CD4-positive, alpha-beta T cell (primary cell): ENCODE measurements around the gene FHOD3. TPM values are rescaled to one million over a fixed set of nuclear protein-coding genes. Genes with fewer than 3 reads are reported as not detected.

Experiments used
- ATAC-seq: fragments of 200-7000 bp; cut with Tn5 transposase; one replicate; pipeline ENCODE4 v1.10.0; 2022; ENCODE audit warnings: mild to moderate bottlenecking; ENCODE audit not compliant: poor library complexity
- CTCF ChIA-PET: fragments of 350-600 bp; sonication (Branson Sonifier 250); formaldehyde crosslinking; loops from one replicate; lab custom pipeline; 2021; ENCODE audit warnings: antibody characterized with exemption, inconsistent platforms; lab: Charles Lee
- POLR2A ChIA-PET: fragments of 350-600 bp; sonication (Branson Sonifier 250); formaldehyde crosslinking; loops from one replicate; lab custom pipeline; 2021; ENCODE audit warnings: antibody characterized with exemption, inconsistent platforms; lab: Charles Lee
- DNase-seq, 14 experiments: peaks; one replicate each; pipeline ENCODE4 v3.0.0-alpha.2; 2013 to 2020; ENCODE audit warnings: mixed read lengths in 2 of 14
- H3K27ac ChIP-seq, 2 donors: one replicate each; pipeline versions ENCODE4 v1.5.1 to v1.7.0; 2013; ENCODE audit warnings: low read length in 2 of 2, low read depth in 1 of 2, mild to moderate bottlenecking in 1 of 2
- H3K27me3 ChIP-seq, 2 experiments: 1 replicate in 1 of 2; 2 replicates in 1 of 2; pipeline versions ENCODE4 v1.6.1 to v1.7.0; 2013; ENCODE audit warnings: low read length in 2 of 2, control low read depth in 1 of 2, mild to moderate bottlenecking in 1 of 2, moderate library complexity in 1 of 2; ENCODE audit not compliant: insufficient read depth in 2 of 2, control insufficient read depth in 1 of 2
- H3K36me3 ChIP-seq: one replicate; pipeline ENCODE4 v1.6.1; 2013; ENCODE audit warnings: low read length, control low read depth; ENCODE audit not compliant: insufficient read depth
- H3K4me1 ChIP-seq: one replicate; pipeline ENCODE4 v1.6.1; 2013; ENCODE audit warnings: low read length, control low read depth; ENCODE audit not compliant: insufficient read depth
- H3K4me3 ChIP-seq: one replicate; pipeline ENCODE4 v1.5.1; 2013; ENCODE audit warnings: mild to moderate bottlenecking, low read length, moderate library complexity
- H3K9me3 ChIP-seq, 2 experiments: 1 replicate in 1 of 2; 2 replicates in 1 of 2; pipeline versions ENCODE4 v1.6.1 to v1.7.0; 2013; ENCODE audit warnings: low read length in 2 of 2, mild to moderate bottlenecking in 2 of 2, control low read depth in 1 of 2, moderate library complexity in 1 of 2; ENCODE audit not compliant: control insufficient read depth in 1 of 2, insufficient read depth in 1 of 2
- H3K27ac Mint-ChIP-seq: one replicate; pipeline ENCODE4 v1.8.0; 2020; ENCODE audit warnings: mixed read lengths
- H3K27me3 Mint-ChIP-seq: one replicate; pipeline ENCODE4 v1.8.0; 2021; ENCODE audit warnings: mixed read lengths
- H3K36me3 Mint-ChIP-seq: one replicate; pipeline ENCODE4 v1.8.0; 2021; ENCODE audit warnings: low read depth, mixed read lengths
- H3K4me1 Mint-ChIP-seq: one replicate; pipeline ENCODE4 v1.8.0; 2021; ENCODE audit warnings: low read depth, mixed read lengths
- H3K4me3 Mint-ChIP-seq: one replicate; pipeline ENCODE4 v1.8.0; 2020; ENCODE audit warnings: mild to moderate bottlenecking, mixed read lengths
- H3K9me3 Mint-ChIP-seq: one replicate; pipeline ENCODE4 v1.8.0; 2020; ENCODE audit warnings: mixed read lengths
- intact Hi-C, 2 experiments: fragments of 100-400 bp; cut with DNase I in 1 of 2; cut with micrococcal nuclease in 1 of 2; formaldehyde crosslinking; loops; one replicate each; pipeline versions ENCODE4 v1.15.1 to v1.9.0; 2023 to 2025; cut with DNase I, micrococcal nuclease
- total RNA-seq, 174 experiments: library from RNA in 2 of 174; stranded (reverse) in 2 of 174; gene quantifications; one replicate each; pipeline ENCODE4 v1.2.3 and lab custom pipeline; 2021 to 2026
- TF ChIP-seq, protein P1 (sequence below): fragments of 200-600 bp; IDR thresholded peaks from one replicate; pipeline ENCODE4 v1.8.0; 2022; ENCODE audit warnings: antibody characterized with exemption, mild to moderate bottlenecking

Gene FHOD3
- total RNA-seq, 2 experiments from 2014 or later: not detected

- Histone ChIP-seq H3K36me3 (no peaks in the 10 kb centered on the region), H3K4me1 (no peaks in the 10 kb centered on the region), H3K27ac (no peak overlapping the region), H3K27me3 (peaks cover 0 to 2% of the 10 kb centered on the region in 2 experiments), H3K9me3 (no peaks in the 10 kb centered on the region), H3K4me3 (no peak overlapping the region)
- TF ChIP-seq, protein P1, sequence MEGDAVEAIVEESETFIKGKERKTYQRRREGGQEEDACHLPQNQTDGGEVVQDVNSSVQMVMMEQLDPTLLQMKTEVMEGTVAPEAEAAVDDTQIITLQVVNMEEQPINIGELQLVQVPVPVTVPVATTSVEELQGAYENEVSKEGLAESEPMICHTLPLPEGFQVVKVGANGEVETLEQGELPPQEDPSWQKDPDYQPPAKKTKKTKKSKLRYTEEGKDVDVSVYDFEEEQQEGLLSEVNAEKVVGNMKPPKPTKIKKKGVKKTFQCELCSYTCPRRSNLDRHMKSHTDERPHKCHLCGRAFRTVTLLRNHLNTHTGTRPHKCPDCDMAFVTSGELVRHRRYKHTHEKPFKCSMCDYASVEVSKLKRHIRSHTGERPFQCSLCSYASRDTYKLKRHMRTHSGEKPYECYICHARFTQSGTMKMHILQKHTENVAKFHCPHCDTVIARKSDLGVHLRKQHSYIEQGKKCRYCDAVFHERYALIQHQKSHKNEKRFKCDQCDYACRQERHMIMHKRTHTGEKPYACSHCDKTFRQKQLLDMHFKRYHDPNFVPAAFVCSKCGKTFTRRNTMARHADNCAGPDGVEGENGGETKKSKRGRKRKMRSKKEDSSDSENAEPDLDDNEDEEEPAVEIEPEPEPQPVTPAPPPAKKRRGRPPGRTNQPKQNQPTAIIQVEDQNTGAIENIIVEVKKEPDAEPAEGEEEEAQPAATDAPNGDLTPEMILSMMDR: no peak
- H3K27me3 Mint-ChIP-seq: peaks cover 5% of the 10 kb centered on the region
- DNase-seq: no peak
- ChIA-PET POLR2A (no interaction called here), CTCF (no interaction called here)
- no peak overlapping the region for H3K27ac Mint-ChIP-seq
- no peaks in the 10 kb centered on the region for H3K4me1 Mint-ChIP-seq
- ATAC-seq: no peak
- intact Hi-C loops: no loop called here
- H3K4me3 Mint-ChIP-seq: no peak overlapping the region
- H3K9me3 Mint-ChIP-seq: no peaks in the 10 kb centered on the region
- H3K36me3 Mint-ChIP-seq: no peaks in the 10 kb centered on the region
Measured at GRCh38 chr18:36634573-36635216, 337.2 kb downstream of the FHOD3 start.

DNA sequence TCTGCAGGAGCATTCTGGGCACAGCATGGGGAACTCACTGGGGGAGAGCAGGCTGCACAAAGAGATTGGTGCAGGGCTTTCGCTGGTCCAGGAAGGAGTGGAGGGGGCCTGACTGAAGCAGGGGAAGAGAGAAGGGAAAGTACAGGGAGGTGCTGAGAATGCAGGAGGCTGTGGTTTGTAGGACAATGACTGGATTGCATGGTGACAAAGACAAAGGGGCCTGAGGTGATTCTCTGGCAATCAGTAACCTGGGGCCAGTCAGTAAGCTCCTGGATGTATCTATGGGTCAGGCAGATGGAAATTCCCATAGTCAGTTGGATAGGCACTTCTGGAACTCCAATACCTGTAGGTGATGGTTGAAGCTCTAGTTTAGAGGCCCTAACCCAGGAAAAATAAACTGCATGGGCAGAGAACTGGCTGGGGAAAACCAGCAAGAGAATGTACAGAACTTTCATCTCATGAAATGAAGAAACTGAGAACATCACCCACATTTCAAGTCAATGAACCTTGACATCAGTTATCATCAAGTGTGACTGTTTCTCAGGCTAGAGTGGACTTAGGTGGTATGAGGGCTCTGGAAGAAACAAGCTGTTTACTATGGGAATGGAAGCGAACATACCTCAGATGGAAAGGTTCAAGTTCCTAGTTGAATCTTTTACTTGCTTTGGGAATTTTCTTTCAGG, 338.0 kb downstream of the FHOD3 start:
- Mint-ChIP-seq H3K4me3 (no peak overlapping the region), H3K4me1 (no peaks in the 10 kb centered on the region), H3K36me3 (no peaks in the 10 kb centered on the region), H3K27ac (no peak overlapping the region), H3K27me3 (peaks cover 5% of the 10 kb centered on the region), H3K9me3 (no peaks in the 10 kb centered on the region)
- H3K27ac ChIP-seq: no peak overlapping the region
- POLR2A ChIA-PET: no interaction called here
- no peaks in the 10 kb centered on the region for H3K36me3 ChIP-seq
- intact Hi-C loops: no loop called here
- TF ChIP-seq, protein P1: no peak
- no peak overlapping the region for H3K4me3 ChIP-seq
- H3K4me1 ChIP-seq: no peaks in the 10 kb centered on the region
- no peaks in the 10 kb centered on the region for H3K9me3 ChIP-seq
- CTCF ChIA-PET: no interaction called here
- H3K27me3 ChIP-seq: peaks cover 0 to 2% of the 10 kb centered on the region in 2 experiments
- DNase-seq: no peak
- no peak for ATAC-seq

DNA sequence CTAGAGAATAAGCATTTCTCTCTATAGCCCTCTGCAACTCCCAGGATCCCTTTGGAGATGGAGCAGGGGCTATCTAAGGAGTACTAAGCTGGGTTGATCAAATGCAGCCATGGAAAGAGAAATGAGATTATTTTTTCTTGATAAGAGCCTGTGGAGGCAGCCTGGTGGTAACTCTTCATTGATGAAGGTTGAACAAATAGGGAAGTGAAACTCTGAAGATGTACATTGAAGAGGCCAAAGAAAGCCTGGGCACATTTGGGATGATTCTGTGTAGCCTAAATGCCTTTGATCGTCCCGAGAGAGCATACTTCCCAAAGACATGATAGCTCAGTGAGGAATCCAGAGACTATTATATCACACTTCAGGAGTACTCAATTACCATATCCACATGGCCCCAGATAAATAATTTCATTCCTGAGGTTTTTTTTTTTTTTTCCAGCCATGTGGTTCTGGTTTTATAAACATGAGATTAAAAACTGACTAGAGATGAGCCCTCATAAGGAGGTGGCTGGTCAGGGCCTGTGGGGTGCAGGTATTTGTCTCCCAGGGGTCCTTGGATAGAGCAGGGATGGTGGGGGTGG, 338.8 kb downstream of the FHOD3 start:
- Mint-ChIP-seq H3K27ac (no peak overlapping the region), H3K4me1 (no peaks in the 10 kb centered on the region), H3K27me3 (peaks cover 5% of the 10 kb centered on the region), H3K9me3 (no peaks in the 10 kb centered on the region), H3K4me3 (no peak overlapping the region), H3K36me3 (no peaks in the 10 kb centered on the region)
- ChIA-PET CTCF (no interaction called here), POLR2A (no interaction called here)
- intact Hi-C loops: no loop called here
- Histone ChIP-seq H3K9me3 (no peaks in the 10 kb centered on the region), H3K4me3 (no peak overlapping the region), H3K27ac (no peak overlapping the region), H3K4me1 (no peaks in the 10 kb centered on the region), H3K27me3 (peaks cover 0 to 2% of the 10 kb centered on the region in 2 experiments), H3K36me3 (no peaks in the 10 kb centered on the region)
- ATAC-seq: no peak
- TF ChIP-seq, protein P1: no peak
- DNase-seq: no peak
